CD4-positive, alpha-beta memory T cell (primary cell): Measurements from ENCODE around the gene LAG3. TPM values are rescaled to one million over a fixed set of nuclear protein-coding genes. Genes with fewer than 3 reads are reported as not detected.
A peak's percentile ranks its signal among the peaks of the same experiment; 100 is the strongest.

ENCODE experiments used
- CTCF ChIA-PET: fragments of 350-600 bp; sonication (Branson Sonifier 250); formaldehyde crosslinking; loops from one replicate; lab custom pipeline; 2021; ENCODE audit warnings: inconsistent platforms; ENCODE audit not compliant: partially characterized antibody; lab: Charles Lee
- POLR2A ChIA-PET: fragments of 350-600 bp; sonication (Branson Sonifier 250); formaldehyde crosslinking; loops from one replicate; lab custom pipeline; 2021; ENCODE audit not compliant: partially characterized antibody; lab: Charles Lee
- DNase-seq, 5 donors: peaks; one replicate each; pipeline versions ENCODE4 v3.0.0 to v3.0.0-alpha.2; 2020 to 2022; ENCODE audit warnings: mixed read lengths in 1 of 5
- H3K27ac ChIP-seq: one replicate; pipeline ENCODE4 v1.7.0; 2013; ENCODE audit warnings: low read depth, low read length
- H3K27me3 ChIP-seq: 2 replicates; pipeline ENCODE4 v1.7.0; 2013; ENCODE audit warnings: mild to moderate bottlenecking, low read length, moderate library complexity; ENCODE audit not compliant: insufficient read depth
- H3K36me3 ChIP-seq: 2 replicates; pipeline ENCODE4 v1.7.0; 2013; ENCODE audit warnings: mild to moderate bottlenecking, low read length, moderate library complexity; ENCODE audit not compliant: insufficient read depth
- H3K4me1 ChIP-seq: 2 replicates; pipeline ENCODE4 v1.7.0; 2013; ENCODE audit warnings: mild to moderate bottlenecking, low read length, moderate library complexity; ENCODE audit not compliant: insufficient read depth
- H3K4me3 ChIP-seq, 2 donors: one replicate each; pipeline ENCODE4 v1.7.0; 2013; ENCODE audit warnings: low read length in 2 of 2, mild to moderate bottlenecking in 1 of 2
- H3K9me3 ChIP-seq, 2 donors: one replicate each; pipeline ENCODE4 v1.7.0; 2013; ENCODE audit warnings: low read length in 2 of 2, control low read depth in 1 of 2; ENCODE audit not compliant: control insufficient read depth in 1 of 2
- H3K27ac Mint-ChIP-seq, 7 donors: one replicate each; pipeline ENCODE4 v1.8.0; 2020 to 2021; ENCODE audit warnings: mixed read lengths in 7 of 7, mild to moderate bottlenecking in 6 of 7, inconsistent platforms in 3 of 7, moderate library complexity in 3 of 7
- H3K27me3 Mint-ChIP-seq, 2 donors: one replicate each; pipeline ENCODE4 v1.8.0; 2020 to 2021; ENCODE audit warnings: mixed read lengths in 2 of 2
- H3K36me3 Mint-ChIP-seq, 2 donors: one replicate each; pipeline ENCODE4 v1.8.0; 2020 to 2021; ENCODE audit warnings: mixed read lengths in 2 of 2, inconsistent platforms in 1 of 2, mild to moderate bottlenecking in 1 of 2
- H3K4me1 Mint-ChIP-seq, 4 donors: one replicate each; pipeline ENCODE4 v1.8.0; 2020 to 2021; ENCODE audit warnings: mixed read lengths in 4 of 4, mild to moderate bottlenecking in 1 of 4
- H3K4me3 Mint-ChIP-seq, 8 donors: one replicate each; pipeline ENCODE4 v1.8.0; 2020 to 2021; ENCODE audit warnings: mixed read lengths in 8 of 8, mild to moderate bottlenecking in 7 of 8, moderate library complexity in 6 of 8, inconsistent platforms in 3 of 8
- H3K9me3 Mint-ChIP-seq, 8 donors: one replicate each; pipeline ENCODE4 v1.8.0; 2020 to 2021; ENCODE audit warnings: mixed read lengths in 8 of 8, mild to moderate bottlenecking in 5 of 8, inconsistent platforms in 3 of 8, moderate library complexity in 1 of 8
- intact Hi-C: fragments of 100-400 bp; cut with micrococcal nuclease; formaldehyde crosslinking; loops from one replicate; pipeline ENCODE4 v1.15.1; 2023
- polyA plus RNA-seq, 2 donors: library from polyadenylated mRNA; unstranded; fragments of 300-500 nt; fragmentation: Illumina TruSeq; gene quantifications; one replicate each; pipeline ENCODE4 v1.2.3, GENCODE V29; 2021
- total RNA-seq, 2 experiments: library from RNA; stranded (reverse); gene quantifications; one replicate each; pipeline ENCODE4 v1.2.3, GENCODE V29; 2021

Gene LAG3
- total and polyA plus RNA-seq, 4 experiments from 2014 or later: 2.4 to 8.3 (median 4.4) TPM

DNA sequence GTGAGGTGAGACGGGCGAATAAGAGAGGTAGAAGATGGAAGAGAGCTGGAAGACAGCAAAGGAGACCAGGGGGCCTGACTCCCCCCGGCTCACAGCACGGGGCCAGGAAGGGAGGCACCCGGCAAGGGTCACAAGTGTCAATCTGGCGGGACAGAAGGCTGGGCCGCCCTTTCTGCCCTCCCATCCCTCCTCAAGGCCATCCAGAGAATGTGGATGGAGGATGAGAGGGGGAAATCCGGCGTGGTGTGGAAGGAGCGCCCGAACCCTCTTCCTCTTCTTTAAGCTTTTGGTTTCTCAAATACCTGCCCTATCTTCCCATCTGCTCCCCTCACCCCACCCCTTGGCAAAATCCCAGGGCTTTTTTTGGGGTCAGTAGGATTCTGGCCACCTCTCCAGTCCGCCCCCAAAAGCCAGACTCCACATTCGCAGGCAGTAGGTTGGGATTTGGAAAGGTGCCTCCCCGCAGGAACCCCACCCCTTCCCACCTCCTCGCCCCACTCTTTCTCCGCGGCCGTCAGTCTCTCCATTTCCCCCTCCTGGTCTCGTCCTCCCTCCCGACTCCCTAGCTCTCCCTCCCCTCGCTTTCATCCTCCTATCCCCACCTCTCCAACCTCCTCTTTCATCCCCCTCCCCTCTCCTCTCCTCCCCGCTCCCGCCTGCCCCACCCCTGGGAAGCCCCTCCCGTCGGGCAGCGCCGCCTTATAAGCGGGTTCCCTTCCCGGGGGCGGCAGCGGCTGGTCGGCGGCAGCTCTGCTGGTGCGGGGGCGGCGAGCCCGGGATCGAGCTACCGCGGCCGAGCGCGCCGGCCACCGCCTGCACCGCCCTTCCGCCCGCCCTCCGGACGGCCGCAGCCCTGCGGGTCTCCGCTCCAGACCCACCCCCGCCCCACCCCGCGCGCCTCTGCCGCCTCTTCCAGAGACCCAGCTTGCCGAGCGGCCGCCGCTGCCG lies 6.4 kb upstream of the LAG3 start, which contains the start of gene PTMS:
TSS of gene PTMS (plus strand) at position 730 of the 948 bp plus-strand sequence. CDS start 343 bp downstream, outside the sequence.
- no peaks in the 10 kb centered on the region for H3K9me3 ChIP-seq
- no peaks in the 10 kb centered on the region for H3K36me3 ChIP-seq
- H3K4me1 ChIP-seq: peaks cover 28% of the 10 kb centered on the region
- peaks cover 16 to 43% (median 29%) of the 10 kb centered on the region in 4 donors for H3K4me1 Mint-ChIP-seq
- DNase-seq: no peak
- intact Hi-C loops: loop anchor here (1.0 to 2.0 kb wide), 2 partner anchors 13 to 27 kb away; partner anchors contain the start of gene MLF2
- H3K27me3 Mint-ChIP-seq: peaks cover 16 to 29% of the 10 kb centered on the region in 2 donors
- peaks cover 0 to 1% of the 10 kb centered on the region in 2 donors for H3K36me3 Mint-ChIP-seq
- ChIA-PET CTCF (interaction anchor here (0.6 to 23.3 kb wide), 28 partner anchors 8 to 295 kb away, joined by 3 to 343 read pairs (median 5); partner anchors contain the start of genes CD4, CDCA3, COPS7A and GPR162), POLR2A (interaction anchor here (0.9 to 4.1 kb wide), 16 partner anchors 8 to 198 kb away, joined by 3 to 44 read pairs (median 6); partner anchors contain the start of genes C12orf57, CD4, CDCA3 and MLF2)
- H3K27ac Mint-ChIP-seq: peak within 1 kb of the TSS; percentile 7 to 86 (median 82)
- peak within 1 kb of the TSS; percentile 85 to 90 (median 88) for H3K4me3 Mint-ChIP-seq
- peak within 1 kb of the TSS in 1 of 2 donors; percentile 52 for H3K4me3 ChIP-seq
- peaks cover 0 to 2% (median 0%) of the 10 kb centered on the region in 8 donors for H3K9me3 Mint-ChIP-seq
- H3K27ac ChIP-seq: no peak within 1 kb of the TSS
- H3K27me3 ChIP-seq: peaks cover 15% of the 10 kb centered on the region

DNA sequence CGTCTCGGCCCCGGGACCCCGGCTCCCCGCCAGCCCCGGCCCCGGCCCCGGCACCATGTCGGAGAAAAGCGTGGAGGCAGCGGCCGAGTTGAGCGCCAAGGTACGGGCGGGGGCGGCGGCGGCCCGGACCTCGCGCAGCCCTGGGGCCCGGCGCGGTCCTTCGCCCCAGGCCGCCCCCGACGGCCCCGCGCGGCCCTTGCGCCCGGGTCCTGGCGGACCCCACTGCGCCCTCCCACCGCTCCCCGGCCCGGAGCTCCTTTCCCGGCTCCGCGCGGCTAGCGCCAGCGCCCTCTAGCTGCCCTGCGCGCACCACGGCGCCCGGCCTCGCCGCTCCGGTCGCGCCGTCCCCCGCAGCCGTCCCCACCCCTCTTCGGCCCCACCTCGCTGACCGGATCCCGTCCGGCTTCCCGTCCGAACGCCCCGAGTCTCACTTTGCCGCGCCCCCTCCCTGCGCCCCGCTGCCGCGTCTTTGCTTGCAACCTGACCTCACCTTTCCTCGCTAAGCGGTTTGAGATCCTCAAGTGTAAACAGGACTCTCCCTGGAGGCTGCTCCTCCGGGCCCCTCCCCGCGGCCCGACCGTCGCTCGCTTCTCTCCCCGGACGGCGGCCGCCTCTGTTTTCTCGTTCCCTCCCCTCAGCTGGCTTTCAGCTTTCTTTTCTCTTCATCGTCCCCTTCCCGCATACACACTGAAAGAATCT lies 5.5 kb upstream of the LAG3 start:
- H3K36me3 Mint-ChIP-seq: peaks cover 0 to 1% of the 10 kb centered on the region in 2 donors
- ChIA-PET CTCF (interaction anchor here (0.6 to 23.3 kb wide), 28 partner anchors 9 to 296 kb away, joined by 3 to 343 read pairs (median 5); partner anchors contain the start of genes CD4, CDCA3, COPS7A and GPR162), POLR2A (interaction anchor here (0.9 to 4.1 kb wide), 16 partner anchors 8 to 199 kb away, joined by 3 to 44 read pairs (median 6); partner anchors contain the start of genes C12orf57, CD4, CDCA3 and MLF2)
- intact Hi-C loops: loop anchor here (1.0 to 2.0 kb wide), 2 partner anchors 13 to 26 kb away; partner anchors contain the start of gene MLF2
- peak overlapping the region in 1 of 2 donors; percentile 52 for H3K4me3 ChIP-seq
- peaks cover 37% of the 10 kb centered on the region for H3K4me1 ChIP-seq
- H3K4me1 Mint-ChIP-seq: peaks cover 21 to 52% (median 34%) of the 10 kb centered on the region in 4 donors
- DNase-seq: peak; percentile 39 to 56 (median 51)
- no peaks in the 10 kb centered on the region for H3K9me3 ChIP-seq
- H3K4me3 Mint-ChIP-seq: peak overlapping the region; percentile 85 to 90 (median 88)
- peak overlapping the region; percentile 7 to 84 (median 67) for H3K27ac Mint-ChIP-seq
- H3K27me3 Mint-ChIP-seq: peaks cover 16 to 35% of the 10 kb centered on the region in 2 donors
- peaks cover 0 to 4% (median 0%) of the 10 kb centered on the region in 8 donors for H3K9me3 Mint-ChIP-seq
- H3K27ac ChIP-seq: no peak overlapping the region
- H3K27me3 ChIP-seq: peaks cover 15% of the 10 kb centered on the region
- H3K36me3 ChIP-seq: no peaks in the 10 kb centered on the region

DNA sequence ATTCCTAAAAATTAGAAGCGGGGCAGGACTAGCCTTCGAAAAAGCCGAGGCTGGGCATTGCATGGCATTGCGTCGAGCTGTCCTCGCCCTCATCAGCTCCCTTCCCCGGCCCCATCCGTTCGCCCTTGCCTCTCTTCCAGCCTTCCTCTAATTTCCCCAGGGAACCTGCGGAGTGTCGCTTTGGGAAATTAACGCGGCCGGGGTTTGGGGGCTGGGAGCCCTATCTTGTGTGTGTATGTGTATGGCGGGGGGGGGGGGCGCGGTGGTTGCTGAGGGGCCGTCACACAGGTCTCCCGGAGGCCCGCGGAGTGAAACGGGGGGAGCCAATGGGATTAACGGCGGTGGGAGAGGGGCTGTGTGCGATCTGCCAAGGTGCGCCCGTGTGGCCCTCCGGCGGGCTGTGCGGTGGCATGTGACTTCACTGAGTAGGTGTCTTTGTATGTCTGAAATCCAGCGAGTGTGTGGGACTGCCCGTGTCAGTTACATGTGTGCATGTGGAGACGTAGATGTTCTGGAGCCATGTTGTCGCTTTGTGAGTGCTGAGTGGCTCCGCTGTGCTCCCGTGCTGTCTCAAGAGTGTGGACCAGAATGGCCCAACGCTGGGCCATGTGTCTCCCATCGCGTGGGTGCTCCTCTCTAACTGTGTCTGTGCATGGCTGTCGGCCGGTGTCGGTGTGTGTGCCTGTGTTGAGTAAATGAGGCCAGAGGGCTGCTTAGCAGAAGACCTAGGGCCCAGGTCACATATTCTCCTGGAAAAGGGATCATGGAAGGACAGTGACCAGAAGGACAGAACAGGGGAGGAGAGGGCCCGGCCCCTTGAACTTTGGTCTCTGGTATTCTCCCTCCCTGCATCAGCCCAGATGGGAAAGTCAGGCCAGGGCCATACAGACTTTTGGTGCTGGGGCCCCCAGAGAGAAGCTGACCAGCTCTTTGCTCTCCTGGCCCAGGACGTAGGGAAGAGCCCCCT lies 4.7 kb upstream of the LAG3 start:
- peaks cover 17% of the 10 kb centered on the region for H3K27me3 ChIP-seq
- H3K9me3 ChIP-seq: no peaks in the 10 kb centered on the region
- intact Hi-C loops: loop anchor here (2.0 kb wide), 1 partner anchor 25 kb away; no protein-coding TSS in a partner anchor
- H3K4me1 ChIP-seq: peaks cover 44% of the 10 kb centered on the region
- POLR2A ChIA-PET: interaction anchor here (0.9 to 4.1 kb wide), 16 partner anchors 7 to 200 kb away, joined by 3 to 44 read pairs (median 6); partner anchors contain the start of genes C12orf57, CD4, CDCA3 and MLF2
- peaks cover 18 to 39% of the 10 kb centered on the region in 2 donors for H3K27me3 Mint-ChIP-seq
- peaks cover 0 to 1% of the 10 kb centered on the region in 2 donors for H3K36me3 Mint-ChIP-seq
- no peak overlapping the region for H3K27ac ChIP-seq
- H3K4me3 ChIP-seq: peak overlapping the region in 1 of 2 donors; percentile 52
- peaks cover 0 to 4% (median 0%) of the 10 kb centered on the region in 8 donors for H3K9me3 Mint-ChIP-seq
- CTCF ChIA-PET: interaction anchor here (0.9 to 23.3 kb wide), 21 partner anchors 10 to 181 kb away, joined by 3 to 343 read pairs (median 7); partner anchors contain the start of genes CD4, CDCA3, COPS7A and GPR162
- H3K27ac Mint-ChIP-seq: peak overlapping the region in 6 of 7 donors; percentile 32 to 84 (median 70)
- peak overlapping the region; percentile 85 to 90 (median 88) for H3K4me3 Mint-ChIP-seq
- H3K36me3 ChIP-seq: no peaks in the 10 kb centered on the region
- DNase-seq: no peak
- H3K4me1 Mint-ChIP-seq: peaks cover 21 to 60% (median 40%) of the 10 kb centered on the region in 4 donors

DNA sequence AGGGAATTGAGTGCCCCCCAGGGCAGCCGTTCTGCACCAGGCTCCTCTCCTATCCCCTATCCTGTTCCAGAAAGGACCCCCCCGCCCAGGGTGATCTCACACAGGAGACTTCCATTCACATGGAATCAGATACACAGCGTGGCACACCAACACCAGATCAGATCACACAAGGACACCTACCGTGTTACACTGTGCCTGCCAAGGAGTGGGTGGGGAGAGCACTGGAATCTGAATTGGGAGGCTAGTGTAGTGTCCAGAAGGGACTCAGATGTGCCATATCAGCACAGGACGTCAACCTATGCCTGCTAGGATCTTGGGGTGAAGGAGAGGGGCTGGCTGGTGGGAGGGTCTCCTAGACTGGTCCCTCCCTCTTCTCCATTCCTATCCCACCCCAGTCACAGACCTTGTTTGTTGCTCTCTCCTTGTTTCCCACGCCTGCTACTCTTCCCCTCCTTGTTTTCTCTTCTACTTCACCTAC lies 3.8 kb upstream of the LAG3 start:
- Histone ChIP-seq H3K36me3 (no peaks in the 10 kb centered on the region), H3K9me3 (no peaks in the 10 kb centered on the region), H3K4me3 (no peak overlapping the region), H3K4me1 (peaks cover 52% of the 10 kb centered on the region), H3K27me3 (peaks cover 24% of the 10 kb centered on the region), H3K27ac (no peak overlapping the region)
- Mint-ChIP-seq H3K9me3 (peaks cover 0 to 4% (median 0%) of the 10 kb centered on the region in 8 donors), H3K27ac (peak overlapping the region in 2 of 7 donors; percentile 3 to 45), H3K36me3 (peaks cover 0 to 1% of the 10 kb centered on the region in 2 donors), H3K4me3 (peak overlapping the region in 3 of 8 donors; percentile 36 to 59 (median 46)), H3K27me3 (peaks cover 18 to 42% of the 10 kb centered on the region in 2 donors), H3K4me1 (peaks cover 24 to 69% (median 45%) of the 10 kb centered on the region in 4 donors)
- intact Hi-C loops: no loop called here
- CTCF ChIA-PET: interaction anchor here (4.2 to 23.3 kb wide), 4 partner anchors 9 to 55 kb away, joined by 21 to 343 read pairs (median 47); partner anchors contain the start of genes CD4, GPR162 and MLF2
- no peak for DNase-seq
- POLR2A ChIA-PET: interaction anchor here (1.0 to 4.1 kb wide), 4 partner anchors 15 to 79 kb away, joined by 4 to 44 read pairs (median 16); partner anchors contain the start of genes CD4, MLF2 and ZNF384

DNA sequence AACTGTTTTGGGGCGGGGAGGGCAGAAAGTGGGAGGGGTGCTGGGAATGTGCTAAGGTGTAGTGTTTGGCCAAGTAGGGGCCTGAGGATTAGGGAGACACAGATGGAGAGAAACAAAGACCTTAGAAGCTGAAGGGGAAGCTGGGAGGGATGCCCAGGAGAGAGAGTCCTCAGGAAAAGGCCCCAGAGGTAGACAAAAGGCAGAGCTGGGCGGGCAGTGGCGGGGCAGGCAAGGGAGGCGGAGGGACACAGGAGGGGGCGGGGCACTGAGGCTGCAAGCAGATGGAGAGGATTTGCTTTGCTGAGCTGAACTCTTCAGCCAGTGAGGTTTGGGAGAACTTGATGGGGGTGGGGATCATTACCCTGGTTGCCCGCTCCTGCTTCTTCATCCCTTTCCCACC lies 3.3 kb upstream of the LAG3 start:
- H3K4me1 Mint-ChIP-seq: peaks cover 24 to 69% (median 45%) of the 10 kb centered on the region in 4 donors
- H3K36me3 Mint-ChIP-seq: peaks cover 0 to 1% of the 10 kb centered on the region in 2 donors
- peak overlapping the region in 1 of 7 donors; percentile 82 for H3K27ac Mint-ChIP-seq
- ChIA-PET CTCF (interaction anchor here (0.9 to 28.3 kb wide), 5 partner anchors 9 to 59 kb away, joined by 3 to 343 read pairs (median 64); partner anchors contain the start of genes CD4, GPR162, MLF2 and P3H3), POLR2A (interaction anchor here (1.3 kb wide), 1 partner anchor 56 kb away, joined by 3 read pairs; no protein-coding TSS in a partner anchor)
- no peak overlapping the region for H3K27ac ChIP-seq
- H3K27me3 Mint-ChIP-seq: peaks cover 18 to 43% of the 10 kb centered on the region in 2 donors
- H3K9me3 Mint-ChIP-seq: peaks cover 0 to 4% (median 0%) of the 10 kb centered on the region in 8 donors
- no peak overlapping the region for H3K4me3 ChIP-seq
- no peak for DNase-seq
- H3K4me3 Mint-ChIP-seq: no peak overlapping the region
- H3K36me3 ChIP-seq: no peaks in the 10 kb centered on the region
- intact Hi-C loops: no loop called here
- no peaks in the 10 kb centered on the region for H3K9me3 ChIP-seq
- H3K4me1 ChIP-seq: peaks cover 55% of the 10 kb centered on the region
- peaks cover 26% of the 10 kb centered on the region for H3K27me3 ChIP-seq
